GOT3 (cell line): ENCODE measurements around the gene KEL.

Experiments used
- DNase-seq: peaks from one replicate; lab custom pipeline; 2025; ENCODE audit warnings: mixed read lengths; lab: John Stamatoyannopoulos, UW

Gene KEL

DNA sequence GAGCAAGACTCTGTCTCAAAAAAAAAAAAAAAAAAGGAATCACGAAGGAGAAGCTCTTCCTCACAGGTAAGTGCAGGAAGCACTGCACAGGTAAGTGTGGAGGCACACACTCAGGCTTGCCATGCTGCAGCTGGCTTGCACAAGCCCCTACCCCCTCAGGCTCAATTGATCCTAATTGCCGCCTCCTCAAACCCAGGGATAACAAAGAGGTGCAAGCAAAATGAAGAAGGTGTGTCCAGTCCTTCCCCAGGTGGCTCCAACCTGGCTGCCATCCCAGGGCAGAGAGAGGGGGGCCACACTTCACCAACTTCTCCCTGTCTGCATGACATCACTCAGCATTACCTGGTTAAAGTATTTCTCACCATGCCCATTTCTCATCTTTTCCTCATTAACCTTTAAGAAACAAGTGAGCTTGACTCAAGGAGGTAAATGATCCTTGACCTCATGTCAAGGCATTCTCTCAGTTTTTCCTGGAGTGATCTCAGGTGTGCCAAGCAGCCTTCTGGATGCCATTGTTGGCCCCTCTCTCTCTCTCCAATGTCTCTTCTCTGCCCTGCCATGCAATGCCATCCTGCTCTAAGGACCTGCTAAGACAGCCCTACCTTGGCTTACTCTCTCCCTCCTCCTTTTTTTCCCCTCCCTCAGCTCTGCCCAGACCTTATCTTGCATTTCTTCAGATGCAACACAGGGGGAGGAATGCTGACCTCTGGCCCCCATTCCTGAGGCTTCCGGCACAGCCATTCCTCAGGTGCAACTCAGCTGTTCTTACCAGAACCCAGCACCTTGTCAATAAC lies 63.6 kb downstream of the KEL start:
- DNase-seq, result no peak

DNA sequence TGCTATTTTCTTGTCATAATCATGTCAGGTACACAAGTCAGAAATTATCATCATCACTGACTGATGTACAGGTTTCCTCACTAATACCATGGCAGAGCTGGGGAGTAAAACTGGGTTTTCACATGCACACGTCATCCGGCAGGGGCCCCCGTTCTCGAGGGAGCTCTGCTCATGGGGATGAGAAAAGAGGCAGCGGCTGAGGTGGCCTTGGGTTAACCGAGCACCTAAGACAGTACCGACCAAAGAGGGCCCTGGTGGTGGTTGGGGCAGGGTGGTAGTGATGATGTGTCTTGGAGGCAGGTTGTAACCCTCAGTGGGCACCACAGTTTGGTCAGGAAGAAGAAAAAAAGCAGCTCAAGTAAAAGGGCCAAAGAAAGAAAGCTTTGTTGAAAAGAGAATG lies 64.5 kb downstream of the KEL start:
- DNase-seq, result no peak

DNA sequence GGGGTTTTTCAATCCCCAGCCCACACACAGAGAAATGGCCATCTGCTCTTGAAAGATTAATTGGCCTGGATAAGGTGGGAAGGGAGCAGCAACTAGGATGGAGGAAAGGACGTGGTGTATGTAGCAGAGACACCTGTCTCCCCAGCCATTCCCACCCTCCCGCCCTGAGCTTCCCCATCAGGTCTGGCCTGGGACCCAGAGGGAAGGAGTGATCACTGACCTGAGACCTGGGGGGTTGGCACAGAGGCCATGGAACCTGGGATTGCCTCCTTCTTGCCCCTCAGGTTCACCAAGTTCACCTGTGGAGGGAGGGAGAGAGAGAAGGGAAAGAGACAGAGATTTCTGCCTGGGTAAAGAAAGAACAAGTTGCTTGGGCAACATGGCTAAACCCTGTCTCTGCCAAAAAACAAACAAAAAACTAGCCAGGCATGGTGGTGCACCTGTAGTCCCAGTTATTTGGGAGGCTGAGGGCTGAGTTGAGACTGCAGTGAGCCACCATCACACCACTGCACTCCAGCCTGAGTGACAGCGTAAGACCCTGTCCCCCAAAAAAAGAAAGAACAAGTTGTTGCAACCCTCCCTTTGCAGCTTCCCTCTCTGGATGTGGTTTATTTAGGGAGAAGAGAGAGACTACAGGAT lies 65.3 kb downstream of the KEL start:
- no peak for DNase-seq

DNA sequence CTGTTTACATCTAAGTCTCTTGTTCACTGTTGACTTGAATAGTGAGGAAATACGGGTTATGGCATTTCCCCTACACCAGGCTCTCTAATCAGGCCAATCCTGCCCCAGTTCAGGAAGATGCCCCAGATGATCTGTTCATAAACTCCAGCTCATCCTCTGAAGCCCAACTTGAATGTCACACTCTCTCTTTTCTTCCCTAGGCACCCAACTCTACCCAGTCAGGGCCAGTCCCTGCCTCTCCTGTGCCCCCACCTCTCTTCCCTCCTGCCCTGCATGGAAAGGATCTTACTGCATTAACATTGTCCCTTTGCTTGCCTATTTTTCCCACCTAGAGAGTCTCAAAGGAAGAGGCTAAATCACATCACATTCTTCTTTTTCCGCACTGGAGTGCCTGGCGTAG lies 66.0 kb downstream of the KEL start:
- DNase-seq, result no peak

DNA sequence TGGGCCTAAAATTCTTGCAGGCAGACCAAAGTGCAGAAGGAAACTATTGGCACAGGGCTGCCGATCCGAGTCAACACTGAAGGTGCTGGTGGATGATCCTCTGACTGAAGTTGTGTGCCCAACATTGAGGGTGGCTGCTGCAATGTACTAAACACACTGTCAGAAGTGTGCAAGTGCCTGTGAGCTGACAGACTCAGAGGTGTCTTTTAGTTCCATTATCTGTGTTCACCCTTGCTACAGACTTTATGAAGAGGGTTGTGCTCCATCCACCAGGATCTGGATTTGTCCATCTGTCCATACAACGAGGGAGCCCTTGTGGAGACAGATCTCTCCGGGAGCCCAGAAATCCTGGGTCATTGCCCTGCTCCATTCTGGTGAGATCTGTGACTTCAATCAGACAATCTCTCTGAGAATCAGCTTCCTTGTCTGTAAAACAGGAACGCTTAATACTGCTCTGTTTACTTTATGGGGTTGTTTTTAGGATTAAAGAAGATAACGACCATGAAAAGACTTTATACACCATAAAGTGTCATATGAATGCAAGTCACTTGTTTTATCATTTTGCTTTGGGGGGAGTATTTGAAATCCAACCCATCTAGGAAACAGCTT lies 67.1 kb downstream of the KEL start:
- no peak for DNase-seq

DNA sequence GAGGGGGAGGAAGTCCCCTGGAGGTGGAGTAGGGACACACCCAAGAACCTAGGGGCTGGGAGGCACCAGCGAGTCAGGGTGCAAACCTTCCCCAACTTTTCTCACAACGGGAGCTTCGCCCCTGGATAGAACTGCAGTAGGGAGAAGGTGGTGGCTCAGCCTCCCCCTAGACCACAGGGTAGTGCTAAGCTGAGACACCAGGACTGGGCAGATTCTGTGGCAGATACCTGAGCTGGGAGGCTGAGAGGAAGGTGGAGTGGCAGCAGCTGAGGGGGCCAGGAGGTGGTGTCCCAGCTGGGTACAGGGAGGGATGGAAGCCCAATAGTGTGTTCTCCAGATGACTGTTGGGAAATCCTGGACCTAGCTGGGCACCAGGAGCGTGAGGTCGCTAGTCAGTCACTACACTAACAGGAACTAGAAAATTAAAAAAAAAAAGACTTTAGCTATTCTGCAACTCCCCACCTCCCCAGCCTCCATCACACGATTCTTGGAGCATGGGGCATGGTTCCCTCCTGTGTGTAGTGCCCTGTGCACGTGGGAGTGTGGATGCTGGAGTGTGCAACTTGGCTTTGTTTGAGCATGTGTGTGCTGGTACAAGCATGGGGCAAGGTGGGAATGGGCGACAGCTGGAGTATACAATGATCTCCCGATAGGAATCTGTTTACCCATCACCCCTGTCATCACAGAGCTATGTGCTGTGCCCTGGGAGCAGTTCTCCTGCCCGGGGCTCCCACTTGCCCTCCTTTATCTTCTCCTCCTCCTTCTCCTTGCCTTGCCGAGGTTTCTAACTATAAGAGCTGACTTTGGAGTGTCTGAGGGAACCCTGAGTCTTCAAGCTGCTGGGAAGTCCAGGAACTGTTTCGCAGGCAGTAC lies 67.8 kb downstream of the KEL start:
- no peak for DNase-seq

DNA sequence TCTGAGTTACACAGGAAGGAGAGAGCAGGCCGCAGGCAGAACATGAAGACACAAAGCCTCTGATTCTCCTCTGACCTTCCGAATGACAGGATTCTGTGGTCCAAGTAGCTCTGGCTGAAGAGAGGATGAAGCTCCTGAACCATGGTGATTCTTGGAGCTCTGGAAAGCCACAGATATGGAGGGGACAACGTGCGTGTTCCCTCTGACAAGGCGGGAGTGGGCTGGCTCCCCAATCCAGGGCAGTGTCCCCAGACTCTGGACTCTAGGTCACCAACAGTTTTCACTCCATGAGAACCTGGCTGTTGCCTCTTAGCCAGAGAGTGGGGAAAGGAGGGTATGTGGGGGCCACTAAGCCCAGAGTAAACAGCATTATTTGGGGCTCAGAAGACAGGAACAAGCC lies 69.2 kb downstream of the KEL start:
- DNase-seq, result no peak

DNA sequence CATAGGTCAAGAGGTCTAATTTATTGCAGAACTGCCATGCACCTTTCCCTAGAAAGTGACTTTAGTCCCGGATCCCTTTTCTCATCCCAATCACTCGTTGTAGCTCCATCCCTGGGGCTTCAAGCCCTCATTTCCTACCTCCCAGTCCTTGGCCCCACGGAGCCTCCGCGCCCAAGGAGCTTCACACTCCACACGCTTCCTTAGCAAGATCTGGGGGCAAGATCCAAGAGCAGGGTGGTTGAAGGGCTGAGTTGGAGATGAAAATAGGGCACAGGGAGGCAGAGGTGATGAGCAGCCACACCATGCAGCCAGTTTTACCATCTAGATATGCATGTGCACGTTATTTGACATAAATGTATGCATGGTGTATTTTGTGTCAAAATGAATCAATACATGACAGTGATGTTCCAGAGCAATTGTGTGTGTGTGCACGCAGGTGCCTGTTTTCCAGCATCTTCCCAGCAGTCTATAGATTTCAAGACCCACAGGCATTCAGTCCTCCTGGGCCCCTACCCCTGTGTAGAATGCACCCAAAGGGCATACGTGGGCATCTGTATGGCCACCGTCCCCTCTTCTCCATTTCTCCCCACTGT lies 70.6 kb downstream of the KEL start:
- DNase-seq, result no peak
